ENCODE results near the gene CHAC2.
"Not testable (repeated sequence)": the region's sequence is repeated elsewhere in the genome, so short reads cannot be mapped to it uniquely, and the experiment has no call there.

The CHAC2 gene

GRCh38 chr2:53767405-53768241, at the start of gene CHAC2:
TSS of gene CHAC2 (plus strand) at chr2:53767804. CDS start at chr2:53767887, 83 bp downstream.
- DNase-seq (ENCODE audit: low spot score), result peak; percentile 95

GRCh38 chr2:53720944-53721343, 46.7 kb upstream of the CHAC2 start:
- DNase-seq (ENCODE audit: low spot score), result not testable (repeated sequence)

GRCh38 chr2:53724536-53724935, 43.1 kb upstream of the CHAC2 start:
- no peak for DNase-seq (ENCODE audit: low spot score)

GRCh38 chr2:53725662-53726061, 41.9 kb upstream of the CHAC2 start:
- no peak for DNase-seq (ENCODE audit: low spot score)

GRCh38 chr2:53727921-53728320, 39.7 kb upstream of the CHAC2 start:
- DNase-seq (ENCODE audit: low spot score), result no peak

- no peak for DNase-seq (ENCODE audit: low spot score)
Observed at GRCh38 chr2:53729143-53729762, 38.4 kb upstream of the CHAC2 start.

- no peak for DNase-seq (ENCODE audit: low spot score)
Observed at GRCh38 chr2:53737091-53737490, 30.5 kb upstream of the CHAC2 start.

- no peak for DNase-seq (ENCODE audit: low spot score)
Observed at GRCh38 chr2:53739032-53739431, 28.6 kb upstream of the CHAC2 start.

GRCh38 chr2:53740170-53740569, 27.4 kb upstream of the CHAC2 start:
- DNase-seq (ENCODE audit: low spot score), result peak; percentile 29

- no peak for DNase-seq (ENCODE audit: low spot score)
Observed at GRCh38 chr2:53744395-53745065, 23.1 kb upstream of the CHAC2 start.

GRCh38 chr2:53750041-53750768, 17.4 kb upstream of the CHAC2 start:
- no peak for DNase-seq (ENCODE audit: low spot score)

- no peak for DNase-seq (ENCODE audit: low spot score)
Observed at GRCh38 chr2:53751728-53752127, 15.9 kb upstream of the CHAC2 start.

GRCh38 chr2:53752385-53752784, 15.2 kb upstream of the CHAC2 start:
- no peak for DNase-seq (ENCODE audit: low spot score)

- no peak for DNase-seq (ENCODE audit: low spot score)
Observed at GRCh38 chr2:53753041-53753440, 14.6 kb upstream of the CHAC2 start.

- no peak for DNase-seq (ENCODE audit: low spot score)
Observed at GRCh38 chr2:53755121-53755520, 12.5 kb upstream of the CHAC2 start.

GRCh38 chr2:53756644-53757043, 11.0 kb upstream of the CHAC2 start:
- DNase-seq (ENCODE audit: low spot score), result no peak

- DNase-seq (ENCODE audit: low spot score), result not testable (repeated sequence)
Observed at GRCh38 chr2:53757206-53757605, 10.4 kb upstream of the CHAC2 start.

- DNase-seq (ENCODE audit: low spot score), result no peak
Observed at GRCh38 chr2:53765767-53766166, 1.8 kb upstream of the CHAC2 start.

- DNase-seq (ENCODE audit: low spot score), result peak; percentile 75
Observed at GRCh38 chr2:53768242-53768542, 588 bp downstream of the CHAC2 start.

- no peak for DNase-seq (ENCODE audit: low spot score)
Observed at GRCh38 chr2:53769318-53769945, 1.8 kb downstream of the CHAC2 start.

GRCh38 chr2:53770264-53770663, 2.7 kb downstream of the CHAC2 start:
- DNase-seq (ENCODE audit: low spot score), result no peak

GRCh38 chr2:53777134-53777533, 9.5 kb downstream of the CHAC2 start:
- DNase-seq (ENCODE audit: low spot score), result no peak

All from NAMALWA (cell line).